Mesodermal cell (in vitro differentiated cells): ENCODE measurements around the gene LRMDA.

Experiments
- H3K27ac ChIP-seq: 2 replicates; pipeline ENCODE4 v1.7.0; 2013; ENCODE audit warnings: mild to moderate bottlenecking, low read depth, low read length, moderate library complexity; ENCODE audit not compliant: severe bottlenecking
- H3K36me3 ChIP-seq: 2 replicates; pipeline ENCODE4 v1.7.1; 2013; ENCODE audit warnings: mild to moderate bottlenecking, low read length, moderate library complexity; ENCODE audit not compliant: control insufficient read depth, insufficient read depth
- H3K4me1 ChIP-seq: one replicate; pipeline ENCODE4 v1.7.1; 2013; ENCODE audit warnings: mild to moderate bottlenecking, low read length; ENCODE audit not compliant: insufficient read depth, control insufficient read depth, poor library complexity, severe bottlenecking
- H3K4me3 ChIP-seq: 2 replicates; pipeline ENCODE4 v1.7.0; 2013; ENCODE audit warnings: low read length, control low read depth, mild to moderate bottlenecking; ENCODE audit not compliant: insufficient read depth, poor library complexity, severe bottlenecking; ENCODE audit errors: extremely low read depth
- H3K9me3 ChIP-seq: 2 replicates; pipeline ENCODE4 v1.7.1; 2013; ENCODE audit warnings: mild to moderate bottlenecking, low read length, moderate library complexity; ENCODE audit not compliant: control insufficient read depth
- WGBS, 2 experiments: methylation state at CpG; one replicate each; pipeline ENCODE4 v1.1.5; 2013; ENCODE audit warnings: missing lambda C conversion rate in 2 of 2; ENCODE audit not compliant: insufficient coverage in 2 of 2; 5-methylcytosine and 5-hydroxymethylcytosine counted together

The LRMDA gene

GRCh38 chr10:75718991-75719390, 287.6 kb downstream of the LRMDA start:
- Histone ChIP-seq H3K4me1 (no peaks in the 10 kb centered on the region), H3K36me3 (no peaks in the 10 kb centered on the region), H3K9me3 (no peaks in the 10 kb centered on the region), H3K4me3 (no peak overlapping the region), H3K27ac (no peak overlapping the region)

GRCh38 chr10:75720157-75720556, 288.7 kb downstream of the LRMDA start:
- Histone ChIP-seq H3K4me3 (no peak overlapping the region), H3K9me3 (no peaks in the 10 kb centered on the region), H3K27ac (no peak overlapping the region), H3K4me1 (no peaks in the 10 kb centered on the region), H3K36me3 (no peaks in the 10 kb centered on the region)
- WGBS, 2 experiments = 71 to 100% methylated on average over 1 to 2 of the region's 7 CpGs

- no peak overlapping the region for H3K4me3 ChIP-seq
- no peaks in the 10 kb centered on the region for H3K9me3 ChIP-seq
- no peak overlapping the region for H3K27ac ChIP-seq
- H3K36me3 ChIP-seq = no peaks in the 10 kb centered on the region
- no peaks in the 10 kb centered on the region for H3K4me1 ChIP-seq
- 76 to 94% methylated on average over 2 to 4 of the region's 4 CpGs for WGBS, 2 experiments
These were observed 290.6 kb downstream of the LRMDA start for GRCh38 chr10:75722020-75722419.

GRCh38 chr10:75722609-75723008, 291.2 kb downstream of the LRMDA start:
- Histone ChIP-seq H3K9me3 (no peaks in the 10 kb centered on the region), H3K4me1 (no peaks in the 10 kb centered on the region), H3K4me3 (no peak overlapping the region), H3K27ac (no peak overlapping the region), H3K36me3 (no peaks in the 10 kb centered on the region)
- 100% methylated on average over 1 to 2 of the region's 2 CpGs for WGBS, 2 experiments

- WGBS, 2 experiments = 94 to 96% methylated on average over 5 to 6 of the region's 9 CpGs
- Histone ChIP-seq H3K36me3 (no peaks in the 10 kb centered on the region), H3K9me3 (no peaks in the 10 kb centered on the region), H3K4me1 (no peaks in the 10 kb centered on the region), H3K27ac (no peak overlapping the region), H3K4me3 (no peak overlapping the region)
These were observed 292.0 kb downstream of the LRMDA start for GRCh38 chr10:75723319-75723980.

- no peaks in the 10 kb centered on the region for H3K36me3 ChIP-seq
- H3K27ac ChIP-seq = no peak overlapping the region
- H3K4me1 ChIP-seq = no peaks in the 10 kb centered on the region
- H3K4me3 ChIP-seq = no peak overlapping the region
- no peaks in the 10 kb centered on the region for H3K9me3 ChIP-seq
- 80% methylated on average over 1 of the region's 2 CpGs for WGBS, 2 experiments
These were observed 292.6 kb downstream of the LRMDA start for GRCh38 chr10:75724047-75724446.

GRCh38 chr10:75726522-75727483, 295.4 kb downstream of the LRMDA start:
- WGBS, 2 experiments = 82 to 90% methylated on average over 5 to 6 of the region's 11 CpGs
- Histone ChIP-seq H3K36me3 (no peaks in the 10 kb centered on the region), H3K27ac (no peak overlapping the region), H3K9me3 (no peaks in the 10 kb centered on the region), H3K4me1 (no peaks in the 10 kb centered on the region), H3K4me3 (no peak overlapping the region)

GRCh38 chr10:75730847-75731246, 299.4 kb downstream of the LRMDA start:
- no peak overlapping the region for H3K27ac ChIP-seq
- H3K9me3 ChIP-seq = no peaks in the 10 kb centered on the region
- H3K4me3 ChIP-seq = no peak overlapping the region
- no peaks in the 10 kb centered on the region for H3K4me1 ChIP-seq
- 100% methylated on average over 1 of the region's 1 CpG for WGBS, 2 experiments
- H3K36me3 ChIP-seq = no peaks in the 10 kb centered on the region

GRCh38 chr10:75733135-75733890, 301.9 kb downstream of the LRMDA start:
- 83 to 87% methylated on average over 1 to 2 of the region's 2 CpGs for WGBS, 2 experiments
- no peaks in the 10 kb centered on the region for H3K36me3 ChIP-seq
- H3K4me3 ChIP-seq = no peak overlapping the region
- H3K9me3 ChIP-seq = no peaks in the 10 kb centered on the region
- no peaks in the 10 kb centered on the region for H3K4me1 ChIP-seq
- H3K27ac ChIP-seq = no peak overlapping the region

- WGBS, 2 experiments = 100% methylated on average over 3 of the region's 5 CpGs; no CpG with 5 or more reads in 1 of the 2 experiments
- H3K9me3 ChIP-seq = no peaks in the 10 kb centered on the region
- H3K4me1 ChIP-seq = no peaks in the 10 kb centered on the region
- no peaks in the 10 kb centered on the region for H3K36me3 ChIP-seq
- no peak overlapping the region for H3K4me3 ChIP-seq
- no peak overlapping the region for H3K27ac ChIP-seq
These were observed 304.8 kb downstream of the LRMDA start for GRCh38 chr10:75736151-75736640.
